ENCODE data around the gene STRADA. TPM values are rescaled to one million over a fixed set of nuclear protein-coding genes. Genes with fewer than 3 reads are reported as not detected.
"Not testable (repeated sequence)": the region's sequence is repeated elsewhere in the genome, so short reads cannot be mapped to it uniquely, and the experiment has no call there.

The STRADA gene
- total RNA-seq, 6 donors from 2014 or later: 18.7 to 60.8 (median 32.4) TPM

DNA sequence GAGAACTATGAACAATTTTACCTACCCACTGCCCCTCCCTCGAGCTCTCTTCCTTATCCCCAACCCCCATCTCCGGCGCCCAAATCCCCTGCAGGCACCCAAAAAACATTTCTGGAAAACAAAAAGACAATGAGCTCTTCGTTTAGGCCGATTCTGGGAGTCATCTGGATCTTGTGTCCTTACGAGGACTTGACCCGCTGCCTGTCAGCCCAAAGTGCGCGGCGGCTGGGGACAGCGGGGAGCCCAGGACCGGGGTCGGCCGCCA, 524 bp downstream of the STRADA start:
- no peak for DNase-seq
- Histone ChIP-seq H3K27ac (peak overlapping the region; percentile 93 to 99 (median 96)), H3K4me3 (peak overlapping the region; percentile 48 to 97 (median 88)), H3K4me1 (peaks cover 10 to 22% (median 15%) of the 10 kb centered on the region in 4 donors), H3K27me3 (no peaks in the 10 kb centered on the region), H3K36me3 (peaks cover 4 to 10% (median 6%) of the 10 kb centered on the region in 4 donors), H3K9me3 (no peaks in the 10 kb centered on the region)
- WGBS, 2 donors: 0% methylated on average over 5 to 14 of the region's 14 CpGs
- no peak for TF ChIP-seq POLR2AphosphoS5 (IDR thresholded peaks at IDR 0.05)
- TF ChIP-seq, protein P1, sequence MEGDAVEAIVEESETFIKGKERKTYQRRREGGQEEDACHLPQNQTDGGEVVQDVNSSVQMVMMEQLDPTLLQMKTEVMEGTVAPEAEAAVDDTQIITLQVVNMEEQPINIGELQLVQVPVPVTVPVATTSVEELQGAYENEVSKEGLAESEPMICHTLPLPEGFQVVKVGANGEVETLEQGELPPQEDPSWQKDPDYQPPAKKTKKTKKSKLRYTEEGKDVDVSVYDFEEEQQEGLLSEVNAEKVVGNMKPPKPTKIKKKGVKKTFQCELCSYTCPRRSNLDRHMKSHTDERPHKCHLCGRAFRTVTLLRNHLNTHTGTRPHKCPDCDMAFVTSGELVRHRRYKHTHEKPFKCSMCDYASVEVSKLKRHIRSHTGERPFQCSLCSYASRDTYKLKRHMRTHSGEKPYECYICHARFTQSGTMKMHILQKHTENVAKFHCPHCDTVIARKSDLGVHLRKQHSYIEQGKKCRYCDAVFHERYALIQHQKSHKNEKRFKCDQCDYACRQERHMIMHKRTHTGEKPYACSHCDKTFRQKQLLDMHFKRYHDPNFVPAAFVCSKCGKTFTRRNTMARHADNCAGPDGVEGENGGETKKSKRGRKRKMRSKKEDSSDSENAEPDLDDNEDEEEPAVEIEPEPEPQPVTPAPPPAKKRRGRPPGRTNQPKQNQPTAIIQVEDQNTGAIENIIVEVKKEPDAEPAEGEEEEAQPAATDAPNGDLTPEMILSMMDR (IDR thresholded peaks at IDR 0.05): no peak
- TF ChIP-seq POLR2A (IDR thresholded peaks at IDR 0.05): no peak
- no peak for TF ChIP-seq EP300 (IDR thresholded peaks at IDR 0.05)
- peak in 1 of 2 donors; percentile 48 for ATAC-seq (ENCODE audit: low FRiP score in 2 of 2)

DNA sequence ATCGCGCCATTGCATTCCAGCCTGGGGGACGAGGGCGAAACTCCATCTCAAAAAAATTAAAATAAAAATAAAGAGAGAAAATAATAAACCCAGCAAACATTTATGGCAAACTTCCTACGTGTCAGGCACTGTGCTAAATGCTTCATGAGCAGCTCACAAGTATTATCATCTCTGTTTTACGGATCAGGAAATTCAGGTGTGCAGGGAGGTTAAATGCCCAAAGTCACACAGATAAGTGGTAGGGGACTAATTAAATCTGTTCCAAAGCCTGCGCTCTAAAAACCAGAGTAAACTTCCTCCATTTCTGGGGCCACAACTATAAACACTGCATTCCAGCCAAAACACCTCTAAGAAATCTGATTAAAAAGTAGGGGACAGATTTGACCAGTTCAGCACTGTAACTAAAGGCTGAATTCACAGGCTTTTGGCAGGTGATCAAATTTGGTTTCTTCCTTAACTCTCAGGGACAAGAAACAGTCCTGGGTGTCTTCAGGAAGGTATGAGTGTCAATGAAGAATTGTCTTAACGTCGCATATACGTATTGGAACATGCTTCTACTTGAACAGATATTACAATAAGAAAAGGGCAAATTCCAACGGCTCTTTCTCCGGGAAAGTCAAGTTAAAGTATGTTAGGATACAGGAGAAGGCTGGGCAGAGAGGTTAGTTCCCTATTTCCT, 996 bp downstream of the STRADA start:
- Histone ChIP-seq H3K4me3 (peak overlapping the region in 3 of 4 donors; percentile 86 to 97 (median 91)), H3K27me3 (no peaks in the 10 kb centered on the region), H3K36me3 (peaks cover 0 to 6% (median 2%) of the 10 kb centered on the region in 4 donors), H3K4me1 (peaks cover 10 to 22% (median 15%) of the 10 kb centered on the region in 4 donors), H3K27ac (peak overlapping the region; percentile 93 to 99 (median 96)), H3K9me3 (no peaks in the 10 kb centered on the region)
- DNase-seq: no peak
- no peak for ATAC-seq (ENCODE audit: low FRiP score in 2 of 2)
- whole genome bisulfite sequencing, 2 donors: 32 to 34% methylated on average over 12 of the region's 12 CpGs
- TF ChIP-seq EP300 (IDR thresholded peaks at IDR 0.05): no peak
- TF ChIP-seq POLR2A (IDR thresholded peaks at IDR 0.05): no peak
- TF ChIP-seq, protein P1 (IDR thresholded peaks at IDR 0.05): no peak
- no peak for TF ChIP-seq POLR2AphosphoS5 (IDR thresholded peaks at IDR 0.05)

DNA sequence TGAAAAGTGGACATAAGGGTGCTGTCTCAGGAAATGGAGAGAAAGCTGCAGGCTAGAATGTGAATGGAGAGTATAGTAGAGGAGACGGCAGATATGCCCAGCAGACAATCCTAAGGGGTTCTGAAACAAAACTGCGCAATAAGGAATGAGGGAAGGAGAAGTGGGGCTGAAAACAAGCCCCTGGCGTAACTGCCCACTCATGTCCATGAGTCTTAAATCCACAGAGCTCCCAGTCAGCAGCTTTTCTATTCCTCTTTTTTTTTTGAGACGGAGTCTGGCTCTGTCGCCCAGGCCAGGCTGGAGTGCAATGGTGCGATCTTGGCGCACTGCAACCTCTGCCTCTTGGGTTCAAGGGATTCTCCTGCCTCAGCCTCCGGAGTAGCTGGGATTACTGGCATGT, 5.9 kb downstream of the STRADA start:
- DNase-seq: no peak
- H3K4me1 ChIP-seq: peaks cover 6 to 7% (median 7%) of the 10 kb centered on the region in 4 donors
- H3K9me3 ChIP-seq: no peaks in the 10 kb centered on the region
- ATAC-seq (ENCODE audit: low FRiP score in 2 of 2): no peak
- no peaks in the 10 kb centered on the region for H3K36me3 ChIP-seq
- no peaks in the 10 kb centered on the region for H3K27me3 ChIP-seq
- 93 to 95% methylated on average over 8 of the region's 8 CpGs for WGBS, 2 donors
- no peak overlapping the region for H3K27ac ChIP-seq
- H3K4me3 ChIP-seq: no peak overlapping the region
- TF ChIP-seq POLR2AphosphoS5 (IDR thresholded peaks at IDR 0.05): no peak
- no peak for TF ChIP-seq EP300 (IDR thresholded peaks at IDR 0.05)
- TF ChIP-seq, protein P1 (IDR thresholded peaks at IDR 0.05): no peak
- no peak for TF ChIP-seq POLR2A (IDR thresholded peaks at IDR 0.05)

DNA sequence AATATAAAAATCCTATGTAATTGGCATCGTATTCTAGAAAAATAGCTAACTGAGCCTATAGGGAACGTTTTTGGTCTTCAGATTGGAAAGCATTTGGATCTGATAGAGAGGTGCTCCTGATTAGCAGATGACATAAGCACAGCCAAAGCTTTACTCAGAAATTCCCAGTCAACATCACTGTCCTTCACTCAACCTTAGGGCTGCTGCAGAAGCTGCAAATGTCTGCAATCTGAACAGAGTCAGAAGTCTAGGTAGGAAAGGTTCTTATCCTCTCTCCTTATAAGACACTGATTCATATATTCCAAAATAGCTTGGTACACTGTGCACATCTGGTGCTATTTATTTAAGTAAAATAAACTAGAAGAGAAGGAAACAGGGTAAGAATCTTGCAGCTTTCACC, 19.2 kb downstream of the STRADA start:
- DNase-seq: no peak
- no peaks in the 10 kb centered on the region for H3K9me3 ChIP-seq
- no peak for ATAC-seq (ENCODE audit: low FRiP score in 2 of 2)
- H3K27ac ChIP-seq: no peak overlapping the region
- TF ChIP-seq, protein P1 (IDR thresholded peaks at IDR 0.05): no peak
- TF ChIP-seq POLR2A (IDR thresholded peaks at IDR 0.05) (no peak), EP300 (IDR thresholded peaks at IDR 0.05) (no peak), POLR2AphosphoS5 (IDR thresholded peaks at IDR 0.05) (no peak)
- no peaks in the 10 kb centered on the region for H3K27me3 ChIP-seq
- H3K36me3 ChIP-seq: peaks cover 0 to 33% (median 12%) of the 10 kb centered on the region in 4 donors
- H3K4me1 ChIP-seq: no peaks in the 10 kb centered on the region
- H3K4me3 ChIP-seq: no peak overlapping the region
- WGBS, 2 donors: 81 to 84% methylated on average over 2 of the region's 2 CpGs

DNA sequence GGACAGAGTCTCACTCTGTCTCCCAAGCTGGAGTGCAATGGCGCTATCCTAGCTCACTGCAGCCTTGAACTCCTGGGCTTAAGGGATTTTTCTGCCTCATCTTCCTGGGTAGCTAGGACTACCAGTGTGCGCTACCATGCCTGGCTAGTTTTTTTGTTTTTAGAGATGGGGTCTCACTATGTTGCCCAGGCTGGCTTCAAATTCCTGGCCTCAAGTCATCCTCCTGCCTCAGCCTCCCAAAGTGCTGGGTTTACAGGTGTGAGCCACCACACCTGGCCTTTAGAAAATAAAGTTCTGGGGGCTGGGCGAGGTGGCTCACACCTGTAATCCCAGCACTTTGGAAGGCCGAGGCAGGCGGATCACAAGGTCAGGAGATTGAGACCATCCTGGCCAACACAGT, 21.4 kb downstream of the STRADA start:
- WGBS, 2 donors: 95 to 100% methylated on average over 3 to 5 of the region's 5 CpGs
- not testable (repeated sequence) for DNase-seq; H3K27me3 ChIP-seq; H3K27ac ChIP-seq; ATAC-seq (ENCODE audit: low FRiP score in 2 of 2); H3K4me3 ChIP-seq; H3K4me1 ChIP-seq; H3K9me3 ChIP-seq
- H3K36me3 ChIP-seq: peaks cover 0 to 19% (median 7%) of the 10 kb centered on the region in 4 donors
